ENCODE data around the gene CCER1.
"Not testable (repeated sequence)": the region's sequence is repeated elsewhere in the genome, so short reads cannot be mapped to it uniquely, and the experiment has no call there.

CCER1 gene, protein sequence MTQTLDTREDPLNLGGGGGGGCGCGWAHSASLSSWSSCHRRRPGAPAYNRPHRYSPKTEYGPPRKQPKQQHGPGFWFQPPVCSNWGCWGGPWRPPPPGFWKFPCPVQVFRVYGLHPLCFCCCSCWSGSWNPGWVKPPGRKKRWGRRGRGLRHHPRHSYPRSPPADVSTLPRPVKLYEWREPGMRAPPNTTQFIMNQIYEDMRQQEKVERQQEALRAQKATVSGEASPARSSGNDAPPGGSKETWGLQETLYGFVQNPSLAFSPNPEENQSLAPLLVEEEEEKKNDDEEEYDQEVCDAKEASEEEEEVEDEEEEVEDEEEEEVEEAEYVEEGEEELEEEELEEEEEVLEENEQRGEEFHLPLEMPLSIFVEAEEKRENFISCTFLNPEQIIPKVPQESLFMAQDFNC
- 0 reads per million in 4 donors for total RNA-seq

- no peak for DNase-seq
Observed at GRCh38 chr12:90954921-90955320, at the start of gene CCER1. Gene CCER1, minus strand, starts transcription at chr12:90955176. Its CDS starts 434 bp downstream, at chr12:90954742.

- no peak for DNase-seq
Observed at GRCh38 chr12:91003737-91004136, 48.8 kb upstream of the CCER1 start.

- no peak for DNase-seq
Observed at GRCh38 chr12:91001306-91001705, 46.3 kb upstream of the CCER1 start.

GRCh38 chr12:90999966-91000365, 45.0 kb upstream of the CCER1 start:
- DNase-seq: no peak

- DNase-seq: no peak
Observed at GRCh38 chr12:90999527-90999926, 44.6 kb upstream of the CCER1 start.

DNA sequence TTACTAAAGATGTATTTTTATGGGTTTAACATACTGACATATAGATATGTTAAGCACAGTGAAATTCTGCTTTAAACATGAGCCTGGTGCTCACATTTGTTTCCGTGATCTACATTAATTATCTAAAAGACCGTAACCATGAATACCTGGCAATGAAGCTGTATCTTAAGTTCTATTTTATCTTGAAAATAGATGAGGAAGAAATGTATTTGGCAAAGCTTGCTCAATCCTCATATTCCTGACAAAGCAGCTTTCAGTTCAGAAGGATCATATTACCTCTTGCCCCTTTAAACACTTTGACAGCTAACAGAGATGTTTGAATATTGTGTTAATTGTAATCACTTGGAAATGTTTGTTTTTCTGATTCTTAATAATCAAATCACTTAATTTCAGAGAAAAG, 40.0 kb upstream of the CCER1 start:
- no peak for DNase-seq

DNA sequence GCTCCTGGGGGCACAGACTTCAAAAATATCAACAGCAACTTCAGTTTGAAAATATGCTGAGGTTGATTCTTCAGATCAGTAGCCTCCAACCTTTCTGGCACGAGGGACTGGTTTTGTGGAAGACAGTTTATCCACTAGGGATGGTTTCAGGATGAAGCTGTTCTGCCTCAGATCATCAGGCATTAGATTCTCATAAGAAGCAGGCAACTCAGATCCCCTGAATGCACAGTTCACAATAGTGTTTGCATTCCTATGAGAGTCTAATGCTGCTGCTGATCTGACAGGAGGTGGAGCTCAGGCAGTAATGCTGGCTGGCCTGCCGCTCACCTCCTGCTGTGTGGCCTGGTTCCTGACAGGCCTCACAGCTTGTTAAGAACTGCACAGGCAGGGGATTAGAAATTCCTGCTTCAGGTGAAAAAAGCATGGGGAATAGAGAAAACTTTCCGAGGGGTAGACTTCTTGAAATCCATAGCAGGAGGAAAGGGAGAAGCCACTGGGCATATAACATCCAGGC, 37.0 kb upstream of the CCER1 start:
- no peak for DNase-seq

GRCh38 chr12:90990611-90991010, 35.6 kb upstream of the CCER1 start:
- DNase-seq: no peak

- no peak for DNase-seq
Observed at GRCh38 chr12:90989686-90990111, 34.7 kb upstream of the CCER1 start.

DNA sequence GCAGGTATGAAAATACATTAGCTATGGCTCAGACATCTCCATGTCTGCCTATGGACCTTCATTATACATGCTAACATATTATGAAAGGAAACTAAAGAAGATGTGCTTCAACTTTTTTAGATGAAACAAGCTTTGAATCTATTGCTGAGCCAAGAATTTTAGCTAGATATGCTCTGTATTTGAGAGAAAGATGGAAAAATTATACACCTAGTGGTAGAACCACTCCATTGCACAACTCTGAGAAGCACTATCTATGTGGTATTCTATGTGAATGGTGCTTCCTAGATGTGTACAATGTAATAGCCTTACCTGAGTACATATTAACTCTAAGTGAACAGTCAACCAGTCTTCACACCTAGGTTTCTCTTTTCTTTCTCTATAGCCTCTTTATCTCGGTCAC, 32.5 kb upstream of the CCER1 start:
- no peak for DNase-seq

DNA sequence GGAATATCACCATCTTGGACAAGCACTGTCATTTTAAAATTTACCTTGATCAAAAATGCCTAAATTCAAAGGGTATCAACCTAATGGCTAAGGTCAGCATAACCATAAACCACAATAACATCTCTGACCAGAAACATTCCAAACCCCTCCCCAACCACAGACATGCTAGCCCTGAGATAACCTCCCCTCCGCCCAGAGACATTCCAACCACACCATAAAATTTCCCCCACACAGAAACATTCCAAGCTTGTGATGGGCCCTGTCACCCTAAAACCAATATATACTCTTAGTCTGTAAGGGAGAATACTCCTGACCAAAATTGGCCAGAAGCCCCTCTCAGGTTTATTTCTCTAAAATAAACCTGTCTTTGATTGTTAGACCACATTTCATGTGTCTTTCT, 32.1 kb upstream of the CCER1 start:
- DNase-seq: no peak

DNA sequence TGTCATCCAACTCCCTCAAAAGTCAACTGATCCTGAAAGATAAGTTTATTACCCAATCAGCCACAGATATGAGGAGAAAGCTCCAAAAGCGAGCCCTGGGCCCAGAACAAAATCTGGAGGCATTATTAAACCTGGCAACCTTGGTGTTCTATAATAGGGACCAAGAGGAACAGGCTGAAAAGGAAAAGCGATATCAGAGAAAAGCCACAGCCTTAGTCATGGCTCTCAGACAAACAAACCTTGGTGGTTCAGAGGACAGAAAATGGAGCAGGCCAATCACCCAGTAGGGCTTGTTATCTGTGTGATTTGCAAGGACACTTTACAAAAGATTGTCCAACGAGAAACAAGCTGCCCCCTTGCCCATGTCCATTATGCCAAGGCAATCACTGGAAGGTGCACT, 30.4 kb upstream of the CCER1 start:
- not testable (repeated sequence) for DNase-seq

- no peak for DNase-seq
Observed at GRCh38 chr12:90984114-90984513, 29.1 kb upstream of the CCER1 start.

DNA sequence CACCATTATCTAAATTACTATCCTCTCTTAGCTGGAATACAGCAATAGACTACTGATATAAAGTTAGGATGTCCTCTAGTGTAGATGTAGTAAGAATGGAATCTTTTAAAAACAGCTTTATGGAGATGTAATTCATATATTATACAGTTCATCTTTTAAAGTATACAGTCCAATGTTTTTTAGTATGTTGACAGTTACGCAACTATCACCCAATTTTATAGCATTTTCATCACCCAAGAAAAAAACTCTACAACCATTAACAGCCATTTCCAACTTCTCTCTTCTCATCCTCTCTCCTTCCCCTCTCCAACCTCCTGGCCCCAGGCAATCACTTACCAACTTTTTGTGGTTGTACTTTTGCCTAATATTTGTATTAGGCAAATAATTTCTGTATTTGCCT, 27.2 kb upstream of the CCER1 start:
- no peak for DNase-seq

- no peak for DNase-seq
Observed at GRCh38 chr12:90979951-90980350, 25.0 kb upstream of the CCER1 start.

GRCh38 chr12:90979019-90979418, 24.0 kb upstream of the CCER1 start:
- no peak for DNase-seq

DNA sequence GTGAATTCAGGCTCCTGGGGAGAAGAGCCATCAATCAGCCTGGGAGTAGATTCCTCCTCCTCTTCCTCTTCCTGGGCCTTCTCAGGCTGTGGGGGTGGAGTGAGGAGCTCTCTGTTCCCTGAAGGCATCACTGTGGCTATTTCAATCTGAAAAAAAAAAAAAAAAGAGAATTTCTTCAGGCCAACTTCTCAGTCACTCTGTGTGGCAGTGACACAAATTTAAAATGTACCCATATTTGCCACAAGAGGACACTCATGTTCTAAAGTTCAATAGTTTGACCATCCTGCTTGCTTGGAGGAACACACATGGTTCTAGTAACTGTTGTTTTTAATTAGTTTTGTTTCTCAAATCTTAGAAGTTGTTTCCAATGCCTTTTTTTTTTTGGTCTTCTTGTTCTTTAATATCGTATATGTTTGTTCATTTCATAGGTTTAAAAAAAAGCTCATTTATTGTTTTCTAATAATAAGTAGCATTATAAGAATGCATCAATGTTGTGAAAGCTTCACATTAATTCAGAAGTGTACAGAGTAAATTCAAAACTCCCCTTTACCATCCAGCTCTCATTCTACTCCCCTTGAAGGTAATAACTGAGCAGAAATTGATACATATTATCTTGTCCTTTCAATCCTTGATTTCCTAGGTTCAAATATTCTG, 23.3 kb upstream of the CCER1 start:
- DNase-seq: peak in 1 of 5 donors; percentile 5

- no peak for DNase-seq
Observed at GRCh38 chr12:90977224-90977623, 22.2 kb upstream of the CCER1 start.

DNA sequence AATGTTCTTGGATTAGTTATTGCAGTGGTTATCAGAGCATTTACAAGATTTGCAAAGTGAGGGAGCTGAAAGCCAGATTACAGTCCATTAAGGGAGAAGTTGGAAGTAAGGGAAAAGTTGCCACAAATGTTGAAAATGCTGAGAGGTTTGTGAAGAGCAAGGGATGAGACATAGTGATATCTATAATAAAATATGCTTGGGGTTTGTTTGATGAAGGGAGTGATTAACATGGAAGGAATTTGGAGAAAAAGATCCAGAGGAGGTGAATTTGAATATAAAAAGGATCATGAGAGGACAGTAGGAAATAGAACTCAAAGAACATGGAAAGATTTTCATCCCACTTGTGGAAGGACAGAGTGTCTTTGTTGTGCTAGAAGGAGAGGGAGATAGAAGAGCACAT, 19.3 kb upstream of the CCER1 start:
- DNase-seq: no peak

- no peak for DNase-seq
Observed at GRCh38 chr12:90972226-90972625, 17.2 kb upstream of the CCER1 start.

DNA sequence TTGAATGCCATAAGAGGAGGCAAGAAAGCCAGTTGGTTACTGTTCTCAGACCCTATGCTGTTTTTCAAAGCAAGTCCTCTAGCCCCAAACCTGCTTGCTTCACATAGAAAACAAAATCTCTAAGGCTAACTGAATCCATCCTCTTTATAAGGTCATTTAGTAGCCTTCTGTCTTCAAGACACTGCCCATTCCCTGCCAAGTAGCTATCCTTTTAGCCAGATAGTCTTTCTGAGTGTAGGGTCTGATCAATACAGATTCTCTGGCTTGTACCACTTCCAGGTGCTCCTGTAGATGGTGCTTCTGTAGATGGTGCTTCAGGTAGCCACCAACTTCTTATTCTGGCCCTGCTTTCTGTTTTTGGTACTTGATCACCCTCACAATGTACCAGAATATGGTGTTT, 15.9 kb upstream of the CCER1 start:
- DNase-seq: no peak

DNA sequence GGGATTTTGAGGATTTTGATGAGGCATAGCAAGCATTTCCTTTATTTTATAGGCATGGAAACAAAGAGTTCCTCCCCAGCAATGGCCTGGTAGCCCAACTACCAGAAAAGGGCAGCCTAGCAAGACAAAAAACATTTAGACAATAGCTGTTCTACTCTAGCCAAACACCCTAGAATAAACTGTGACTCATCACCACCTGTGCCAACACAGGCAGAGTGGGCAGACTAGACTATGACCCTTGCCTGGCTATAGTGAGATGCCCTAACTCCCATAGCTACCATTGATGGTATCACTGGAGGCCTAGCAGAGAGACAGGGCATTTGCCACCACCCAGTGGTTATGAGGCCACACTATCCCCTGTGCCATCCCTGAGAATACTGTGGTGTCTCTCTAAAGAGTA, 15.5 kb upstream of the CCER1 start:
- no peak for DNase-seq

DNA sequence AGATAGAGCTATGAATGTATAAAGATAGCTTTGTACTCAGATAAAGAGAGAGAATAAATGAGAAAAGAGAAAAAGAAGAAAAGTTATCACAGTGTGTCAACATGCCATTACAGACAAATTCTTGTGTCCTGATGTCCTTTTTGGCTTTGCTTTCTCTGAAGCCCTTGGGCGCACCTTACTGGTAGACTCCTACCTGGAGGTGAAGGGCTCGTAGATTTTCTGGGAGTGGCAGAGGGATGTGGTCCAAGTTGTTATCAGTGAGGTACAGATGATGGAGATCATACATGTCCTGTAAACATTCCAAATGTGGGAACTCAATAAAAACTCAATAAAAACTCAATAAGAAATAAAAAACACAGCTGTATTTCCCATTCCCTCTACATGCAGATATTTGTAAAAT, 14.9 kb upstream of the CCER1 start:
- DNase-seq: no peak

GRCh38 chr12:90969346-90969745, 14.4 kb upstream of the CCER1 start:
- DNase-seq: no peak
